Measurements from ENCODE around the gene PYROXD2. TPM values are rescaled to one million over a fixed set of nuclear protein-coding genes. Genes with fewer than 3 reads are reported as not detected.

Gene PYROXD2
- total RNA-seq, 1 experiment from 2014 or later: 7.0 TPM

GRCh38 chr10:98337484-98337883, 77.5 kb downstream of the PYROXD2 start:
- TF ChIP-seq CTCF (IDR thresholded peaks at IDR 0.05; ENCODE audit: unreplicated experiment): no peak
- no peaks in the 10 kb centered on the region for H3K36me3 Mint-ChIP-seq (ENCODE audit: insufficient read depth, unreplicated experiment)
- H3K4me3 Mint-ChIP-seq (ENCODE audit: low read depth, unreplicated experiment): no peak overlapping the region
- peaks cover 23% of the 10 kb centered on the region for H3K4me1 Mint-ChIP-seq (ENCODE audit: low read depth, unreplicated experiment)
- no peaks in the 10 kb centered on the region for H3K9me3 Mint-ChIP-seq (ENCODE audit: low read depth, unreplicated experiment)
- no TSS peak for BruUV-seq (replicated peaks)
- CTCF ChIA-PET: no interaction called here
- DNase-seq: no peak
- no peak overlapping the region for H3K27ac Mint-ChIP-seq (ENCODE audit: unreplicated experiment)
- intact Hi-C loops (cut with micrococcal nuclease; ENCODE audit: unreplicated experiment): no loop called here
- no peaks in the 10 kb centered on the region for H3K27me3 Mint-ChIP-seq (ENCODE audit: unreplicated experiment)

Small RNA genes within 50 kb of the gene (microRNA-seq; reads per million reads assigned to microRNA genes)
- 119 reads per million, percentile 66 among the genes with 10 or more reads in this experiment for gene MIR1287
- gene MIR4685: 2.5 reads per million

Other genes starting within 250 kb of the PYROXD2 start
- gene LOXL4, start 147.0 kb downstream of the PYROXD2 start, total RNA-seq (2022): 2.2 and 2.6 TPM in 2 replicates
- gene HPS1, start 31.8 kb upstream of the PYROXD2 start, total RNA-seq (2022): 28.1 and 34.2 TPM in 2 replicates